HL-60 (cell line): ENCODE results near the gene ACTA2.

Experiments
- DNase-seq, 2 experiments: peaks; one replicate each; pipeline ENCODE4 v3.0.0-alpha.2; 2010 to 2020; ENCODE audit warnings: low read depth in 1 of 2, low spot score in 1 of 2
- H3K27ac ChIP-seq: fragments of 250-450 bp; sonication (Bioruptor Pico); replicated peaks from 2 replicates; pipeline ENCODE4 v1.5.1; 2020; ENCODE audit warnings: mild to moderate bottlenecking, moderate library complexity
- H3K27me3 ChIP-seq: fragments of 250-450 bp; sonication (Bioruptor Pico); 2 replicates; pipeline ENCODE4 v1.5.1; 2021; ENCODE audit warnings: mild to moderate bottlenecking, moderate library complexity; ENCODE audit not compliant: insufficient read depth, poor library complexity, severe bottlenecking
- H3K4me3 ChIP-seq: replicated peaks from 2 replicates; pipeline ENCODE4 v1.5.1; 2011; ENCODE audit warnings: mild to moderate bottlenecking, control low read depth, low read length; ENCODE audit not compliant: insufficient read depth
- GABPA ChIP-seq: IDR thresholded peaks from 2 replicates; pipeline ENCODE4 v1.6.1; 2012; ENCODE audit warnings: low read depth
- POLR2AphosphoS5 ChIP-seq: IDR thresholded peaks from 2 replicates; pipeline ENCODE4 v1.6.1; 2012; ENCODE audit warnings: low read depth
- SPI1 ChIP-seq: IDR thresholded peaks from 2 replicates; pipeline ENCODE4 v1.6.1; 2012; ENCODE audit warnings: low read depth, mild to moderate bottlenecking, borderline replicate concordance
- TF ChIP-seq, protein P1 (sequence below): IDR thresholded peaks from one replicate; pipeline ENCODE4 v1.5.1; 2011; ENCODE audit warnings: low read length, control low read depth, inconsistent platforms; ENCODE audit not compliant: insufficient read depth
- TF ChIP-seq, protein P2 (sequence below): IDR thresholded peaks from 2 replicates; pipeline ENCODE4 v1.6.1; 2012; ENCODE audit warnings: low read depth; ENCODE audit not compliant: insufficient replicate concordance

Gene ACTA2

DNA sequence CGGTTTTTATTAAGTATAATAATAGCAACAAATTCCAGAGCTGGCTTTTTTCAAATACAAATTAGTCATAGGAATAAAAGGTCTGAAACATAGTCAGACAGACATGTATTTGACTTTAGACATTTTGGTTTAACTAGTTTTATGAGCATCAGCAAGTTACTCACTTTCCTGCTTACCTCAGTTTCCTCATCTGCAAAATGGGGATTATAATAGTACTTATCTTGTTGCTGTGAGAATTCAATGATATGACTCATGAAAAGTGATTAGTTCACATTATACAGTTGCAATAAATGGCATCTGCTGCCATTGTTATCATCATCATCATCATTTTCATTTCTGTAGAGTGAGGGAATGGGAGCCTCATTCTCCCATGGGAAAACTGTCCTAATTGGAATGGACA lies 33.5 kb downstream of the ACTA2 start:
- Histone ChIP-seq H3K4me3 (no peak overlapping the region), H3K27ac (no peak overlapping the region), H3K27me3 (no peaks in the 10 kb centered on the region)
- no peak for DNase-seq
- TF ChIP-seq, protein P1, sequence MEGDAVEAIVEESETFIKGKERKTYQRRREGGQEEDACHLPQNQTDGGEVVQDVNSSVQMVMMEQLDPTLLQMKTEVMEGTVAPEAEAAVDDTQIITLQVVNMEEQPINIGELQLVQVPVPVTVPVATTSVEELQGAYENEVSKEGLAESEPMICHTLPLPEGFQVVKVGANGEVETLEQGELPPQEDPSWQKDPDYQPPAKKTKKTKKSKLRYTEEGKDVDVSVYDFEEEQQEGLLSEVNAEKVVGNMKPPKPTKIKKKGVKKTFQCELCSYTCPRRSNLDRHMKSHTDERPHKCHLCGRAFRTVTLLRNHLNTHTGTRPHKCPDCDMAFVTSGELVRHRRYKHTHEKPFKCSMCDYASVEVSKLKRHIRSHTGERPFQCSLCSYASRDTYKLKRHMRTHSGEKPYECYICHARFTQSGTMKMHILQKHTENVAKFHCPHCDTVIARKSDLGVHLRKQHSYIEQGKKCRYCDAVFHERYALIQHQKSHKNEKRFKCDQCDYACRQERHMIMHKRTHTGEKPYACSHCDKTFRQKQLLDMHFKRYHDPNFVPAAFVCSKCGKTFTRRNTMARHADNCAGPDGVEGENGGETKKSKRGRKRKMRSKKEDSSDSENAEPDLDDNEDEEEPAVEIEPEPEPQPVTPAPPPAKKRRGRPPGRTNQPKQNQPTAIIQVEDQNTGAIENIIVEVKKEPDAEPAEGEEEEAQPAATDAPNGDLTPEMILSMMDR, result no peak
- TF ChIP-seq GABPA (no peak), SPI1 (no peak), POLR2AphosphoS5 (no peak)
- TF ChIP-seq, protein P2, sequence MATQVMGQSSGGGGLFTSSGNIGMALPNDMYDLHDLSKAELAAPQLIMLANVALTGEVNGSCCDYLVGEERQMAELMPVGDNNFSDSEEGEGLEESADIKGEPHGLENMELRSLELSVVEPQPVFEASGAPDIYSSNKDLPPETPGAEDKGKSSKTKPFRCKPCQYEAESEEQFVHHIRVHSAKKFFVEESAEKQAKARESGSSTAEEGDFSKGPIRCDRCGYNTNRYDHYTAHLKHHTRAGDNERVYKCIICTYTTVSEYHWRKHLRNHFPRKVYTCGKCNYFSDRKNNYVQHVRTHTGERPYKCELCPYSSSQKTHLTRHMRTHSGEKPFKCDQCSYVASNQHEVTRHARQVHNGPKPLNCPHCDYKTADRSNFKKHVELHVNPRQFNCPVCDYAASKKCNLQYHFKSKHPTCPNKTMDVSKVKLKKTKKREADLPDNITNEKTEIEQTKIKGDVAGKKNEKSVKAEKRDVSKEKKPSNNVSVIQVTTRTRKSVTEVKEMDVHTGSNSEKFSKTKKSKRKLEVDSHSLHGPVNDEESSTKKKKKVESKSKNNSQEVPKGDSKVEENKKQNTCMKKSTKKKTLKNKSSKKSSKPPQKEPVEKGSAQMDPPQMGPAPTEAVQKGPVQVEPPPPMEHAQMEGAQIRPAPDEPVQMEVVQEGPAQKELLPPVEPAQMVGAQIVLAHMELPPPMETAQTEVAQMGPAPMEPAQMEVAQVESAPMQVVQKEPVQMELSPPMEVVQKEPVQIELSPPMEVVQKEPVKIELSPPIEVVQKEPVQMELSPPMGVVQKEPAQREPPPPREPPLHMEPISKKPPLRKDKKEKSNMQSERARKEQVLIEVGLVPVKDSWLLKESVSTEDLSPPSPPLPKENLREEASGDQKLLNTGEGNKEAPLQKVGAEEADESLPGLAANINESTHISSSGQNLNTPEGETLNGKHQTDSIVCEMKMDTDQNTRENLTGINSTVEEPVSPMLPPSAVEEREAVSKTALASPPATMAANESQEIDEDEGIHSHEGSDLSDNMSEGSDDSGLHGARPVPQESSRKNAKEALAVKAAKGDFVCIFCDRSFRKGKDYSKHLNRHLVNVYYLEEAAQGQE, result no peak

DNA sequence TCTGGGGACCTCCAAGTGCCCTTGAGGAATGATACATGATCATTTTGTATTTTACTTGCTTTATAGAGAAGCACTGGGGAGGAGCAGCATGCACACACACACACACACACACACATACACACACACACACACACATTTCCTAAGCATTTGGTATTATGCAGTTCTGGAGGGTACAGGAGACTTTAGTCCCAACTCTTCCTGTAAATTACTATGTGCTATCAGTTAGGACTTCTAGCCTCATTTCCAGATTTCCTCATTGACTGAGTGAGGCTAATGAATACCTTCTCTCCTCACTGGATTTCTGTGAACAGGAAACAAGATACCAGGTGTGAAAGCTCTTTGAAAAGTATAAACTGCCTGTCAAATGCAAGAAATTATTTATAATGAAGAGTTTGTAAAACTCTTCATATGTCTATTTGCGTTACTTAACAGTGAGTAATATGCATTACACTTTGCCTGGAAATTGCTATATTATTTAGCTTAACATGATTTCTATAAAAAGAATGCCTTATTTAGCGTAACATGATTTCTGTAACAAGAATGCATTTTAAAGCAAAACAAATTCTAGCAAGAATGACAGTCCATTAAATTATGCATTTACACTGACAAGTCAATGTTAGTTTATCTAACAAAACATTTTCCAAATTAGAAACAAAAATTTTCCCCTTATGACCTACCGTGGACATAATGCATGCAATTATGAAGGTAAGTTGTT lies 34.2 kb downstream of the ACTA2 start:
- TF ChIP-seq, protein P1, result no peak
- TF ChIP-seq, protein P2, result no peak
- no peak for TF ChIP-seq GABPA
- H3K27ac ChIP-seq, result no peak overlapping the region
- no peak for DNase-seq
- H3K27me3 ChIP-seq, result no peaks in the 10 kb centered on the region
- H3K4me3 ChIP-seq, result no peak overlapping the region

DNA sequence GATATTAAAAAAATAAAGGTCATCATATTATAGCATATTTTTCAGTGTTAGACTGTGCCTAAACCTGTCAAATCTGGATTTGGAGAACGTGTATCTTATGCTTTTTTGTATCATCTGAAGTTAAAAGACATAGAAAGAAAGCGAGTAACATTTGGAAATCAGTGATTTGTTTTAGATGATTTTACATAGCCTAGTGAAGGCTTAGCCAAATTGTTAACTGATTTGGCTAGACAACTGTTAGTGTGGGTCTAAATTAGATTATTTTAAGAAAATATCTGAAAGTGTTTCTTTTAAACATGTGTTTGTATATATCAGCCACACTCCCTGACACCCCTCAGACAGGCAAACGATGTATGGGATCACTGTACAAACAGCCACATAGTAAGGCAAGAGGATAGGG lies 35.6 kb downstream of the ACTA2 start:
- TF ChIP-seq, protein P1, result no peak
- TF ChIP-seq POLR2AphosphoS5 (no peak), GABPA (no peak), SPI1 (no peak)
- TF ChIP-seq, protein P2, result no peak
- Histone ChIP-seq H3K27ac (no peak overlapping the region), H3K27me3 (no peaks in the 10 kb centered on the region), H3K4me3 (no peak overlapping the region)
- DNase-seq, result no peak
